ENCODE results near the gene OPA1.
A peak's percentile ranks its signal among the peaks of the same experiment; 100 is the strongest.

The OPA1 gene

DNA sequence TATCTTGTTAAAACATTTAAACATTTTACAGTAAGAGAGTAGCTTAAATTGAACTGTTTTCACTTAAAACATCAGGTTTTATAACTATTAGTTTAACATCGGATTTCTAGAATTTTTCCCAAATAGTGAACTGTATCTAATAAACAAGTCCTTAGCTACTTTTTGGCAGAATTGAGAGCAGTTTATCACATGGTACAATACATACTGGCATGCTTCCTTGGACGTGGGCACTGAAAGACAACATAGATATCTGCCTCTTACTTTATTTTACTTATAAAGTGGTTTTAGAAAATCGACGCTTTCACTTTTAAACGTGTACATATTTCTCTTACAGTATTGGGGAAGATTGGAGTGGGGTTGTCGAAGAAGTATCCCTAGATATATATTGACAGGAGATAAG is 52.8 kb downstream of the OPA1 start:
- no peak for FAIRE-seq
- DNase-seq (ENCODE audit: low spot score) = no peak

DNA sequence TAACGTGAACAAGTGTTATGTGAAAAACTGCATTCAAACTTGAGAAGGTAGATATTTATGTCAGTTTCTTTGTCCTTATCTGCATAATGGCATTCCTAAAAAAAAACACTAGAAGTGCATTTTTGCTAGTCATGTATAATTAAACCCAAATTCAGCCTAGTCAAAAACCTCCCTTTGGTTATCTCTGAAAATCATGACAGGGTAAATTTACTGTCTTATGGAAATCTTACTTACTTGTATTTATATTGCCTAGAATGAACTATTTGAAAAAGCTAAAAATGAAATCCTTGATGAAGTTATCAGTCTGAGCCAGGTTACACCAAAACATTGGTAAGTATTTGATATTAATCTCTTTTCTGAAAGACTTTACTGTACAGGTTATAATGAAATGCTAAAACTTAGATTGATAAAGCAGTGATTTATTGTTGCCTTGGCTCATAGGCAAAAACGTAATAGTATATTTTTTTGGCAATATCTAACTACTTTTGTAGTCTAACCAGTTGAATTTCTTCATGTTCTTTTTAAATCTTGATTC is 55.6 kb downstream of the OPA1 start:
- no peak for DNase-seq (ENCODE audit: low spot score)
- no peak for FAIRE-seq

DNA sequence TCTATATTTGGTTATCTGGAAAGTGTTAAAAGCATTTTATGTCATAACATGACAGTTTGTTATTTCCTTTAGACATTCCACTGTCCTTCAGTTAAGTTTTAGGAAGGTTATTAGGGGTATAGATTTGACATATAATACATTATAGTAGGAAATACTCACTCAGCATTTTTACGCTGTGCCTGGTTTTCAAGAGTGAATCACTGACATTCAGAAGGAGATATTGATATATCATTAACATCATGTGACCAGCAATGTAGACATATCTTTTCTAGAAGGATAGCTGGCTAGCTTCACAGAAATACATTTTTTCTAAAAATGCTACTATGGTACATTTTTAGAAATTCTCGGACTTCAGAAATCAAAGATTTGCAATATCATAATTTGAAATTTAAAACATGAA is 57.6 kb downstream of the OPA1 start:
- FAIRE-seq (no peak), DNase-seq (ENCODE audit: low spot score) (no peak)

DNA sequence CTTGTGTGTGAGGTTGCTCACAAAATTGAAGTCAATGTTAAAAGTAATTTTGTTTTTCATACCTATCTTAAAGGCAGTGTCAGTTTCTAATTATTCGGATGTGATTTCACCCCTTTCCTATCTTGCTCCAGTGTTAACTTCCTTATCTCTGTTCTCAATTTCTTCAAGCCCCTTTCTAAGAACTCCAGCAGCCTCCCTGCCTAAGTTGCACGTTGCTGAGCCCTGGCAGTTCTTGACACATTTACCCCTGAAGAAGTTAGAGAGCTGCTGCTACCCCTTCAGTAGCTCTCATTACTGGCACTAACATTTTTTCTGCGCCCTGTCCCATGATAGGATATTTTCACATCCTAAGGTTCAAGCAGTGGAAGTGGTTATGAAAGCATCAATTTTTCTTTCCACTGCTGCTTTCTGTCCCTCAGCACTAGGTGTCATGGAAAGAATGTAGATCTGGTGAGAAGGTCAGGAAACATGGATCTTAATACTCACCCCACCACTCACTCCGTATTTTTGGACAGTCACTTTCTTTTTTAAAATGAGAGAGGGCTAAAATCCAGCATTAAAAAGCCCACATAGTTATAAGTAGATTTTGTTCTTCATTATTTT is 62.9 kb downstream of the OPA1 start:
- FAIRE-seq (no peak), DNase-seq (ENCODE audit: low spot score) (no peak)

DNA sequence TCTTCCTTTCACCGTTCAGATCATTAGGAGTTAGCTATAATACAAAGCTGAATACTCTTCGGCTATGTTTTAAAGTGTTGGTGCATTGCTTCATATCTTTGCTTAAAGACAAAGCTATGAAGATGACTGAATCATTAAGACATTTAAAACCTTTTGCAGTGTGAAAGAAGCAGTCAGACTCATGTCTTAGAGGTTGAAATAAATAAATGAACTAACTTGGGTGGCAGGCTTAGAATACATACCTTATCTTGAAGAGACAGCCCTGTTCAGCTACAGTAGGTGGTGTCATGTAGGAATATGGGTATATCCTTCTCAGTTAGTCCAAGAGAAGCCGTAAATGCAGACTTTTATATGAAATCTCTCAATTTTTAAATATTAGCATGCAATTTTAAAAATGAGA is 63.4 kb downstream of the OPA1 start:
- no peak for DNase-seq (ENCODE audit: low spot score)
- no peak for FAIRE-seq

DNA sequence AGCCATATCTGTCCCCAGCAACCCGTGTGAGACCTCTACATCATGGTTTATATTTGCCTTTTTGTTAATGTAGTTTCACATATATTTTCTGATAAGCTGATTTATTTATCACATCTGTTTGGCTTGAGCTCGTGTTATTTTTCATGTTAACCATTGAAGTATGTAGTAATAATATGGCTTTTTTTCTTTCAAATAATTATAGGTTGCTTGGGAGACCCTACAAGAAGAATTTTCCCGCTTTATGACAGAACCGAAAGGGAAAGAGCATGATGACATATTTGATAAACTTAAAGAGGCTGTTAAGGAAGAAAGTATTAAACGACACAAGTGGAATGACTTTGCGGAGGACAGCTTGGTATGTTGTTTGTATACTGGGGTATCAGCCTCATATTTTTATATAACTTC is 63.9 kb downstream of the OPA1 start:
- FAIRE-seq = no peak
- DNase-seq (ENCODE audit: low spot score) = no peak

DNA sequence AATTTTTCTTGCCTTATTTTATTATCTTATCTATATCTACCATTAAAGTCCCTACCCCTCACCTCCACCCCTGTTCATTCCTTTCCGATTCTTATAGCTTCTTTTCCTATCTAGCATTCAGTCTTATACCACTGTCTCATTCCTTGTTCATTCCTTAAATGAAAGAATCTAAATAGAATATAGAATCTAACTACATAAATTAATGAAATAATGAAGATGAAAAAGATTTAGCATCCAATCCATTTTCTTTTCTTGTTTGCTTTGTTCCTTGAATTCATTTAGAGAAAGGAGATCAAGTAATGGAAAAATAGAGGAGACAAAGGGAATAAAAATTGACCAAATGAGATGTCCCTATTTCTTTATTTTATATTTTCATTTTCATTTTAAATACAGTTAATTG is 67.2 kb downstream of the OPA1 start:
- FAIRE-seq = no peak
- DNase-seq (ENCODE audit: low spot score) = no peak

DNA sequence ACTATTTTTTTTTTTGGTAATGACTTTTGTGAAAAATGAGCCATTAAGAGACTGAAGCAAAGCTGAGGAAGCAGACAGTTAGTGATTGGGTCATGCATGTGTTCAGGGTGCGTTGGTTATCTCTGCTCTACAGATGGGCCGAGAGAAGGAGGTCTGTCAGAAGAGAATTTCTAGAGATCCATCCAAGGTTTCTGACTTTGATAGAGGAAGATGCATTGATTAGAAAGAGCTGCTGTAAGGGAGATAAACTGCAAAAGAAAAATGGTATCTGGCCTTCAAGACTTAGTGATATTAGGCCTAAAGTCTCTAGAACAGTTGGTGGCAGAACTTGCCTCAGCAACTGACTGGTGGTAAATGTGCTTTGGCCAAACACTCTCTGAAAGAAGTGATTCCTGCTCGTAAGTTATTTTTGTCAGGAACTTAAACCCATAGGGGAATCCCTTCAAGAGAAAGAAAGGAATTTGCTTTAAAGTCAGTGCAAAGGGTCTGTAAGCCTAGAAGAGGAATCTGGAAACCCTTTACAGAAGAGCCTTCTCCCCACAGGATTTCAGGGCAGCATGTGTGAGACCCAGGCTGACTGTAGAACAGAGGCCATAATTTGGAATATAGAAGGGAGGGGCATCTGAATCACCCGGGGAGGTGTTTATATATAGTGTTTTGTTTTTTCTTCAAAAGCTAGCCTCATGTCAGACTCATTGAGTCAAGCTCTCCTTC is 67.8 kb downstream of the OPA1 start:
- no peak for FAIRE-seq

DNA sequence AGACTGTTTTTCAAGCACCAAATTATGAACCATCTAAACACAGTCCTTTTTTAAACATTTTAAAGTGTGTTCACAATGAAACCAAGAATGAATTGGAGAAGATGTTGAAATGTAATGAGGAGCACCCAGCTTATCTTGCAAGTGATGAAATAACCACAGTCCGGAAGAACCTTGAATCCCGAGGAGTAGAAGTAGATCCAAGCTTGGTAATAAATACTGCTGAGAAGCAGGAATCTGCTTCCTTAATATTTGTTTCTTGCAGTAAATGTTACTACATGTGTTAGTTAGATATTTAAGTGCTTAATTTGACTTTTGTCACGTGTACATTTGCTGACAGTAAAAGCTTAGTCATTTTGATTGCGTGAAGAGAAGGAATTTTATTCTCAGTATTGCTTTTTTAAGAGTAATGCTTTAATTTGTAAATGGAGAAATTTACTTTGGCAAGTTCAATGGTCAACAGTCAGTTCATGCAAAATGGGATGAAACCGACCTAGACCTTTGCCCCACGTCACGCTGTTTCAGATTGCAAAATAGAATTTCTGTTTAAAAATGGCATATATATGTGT is 69.8 kb downstream of the OPA1 start:
- DNase-seq (ENCODE audit: low spot score) (no peak), FAIRE-seq (no peak)

More for the DNA sequence above, 67.8 kb downstream of the OPA1 start:
- DNase-seq (ENCODE audit: low spot score) = no peak

DNA sequence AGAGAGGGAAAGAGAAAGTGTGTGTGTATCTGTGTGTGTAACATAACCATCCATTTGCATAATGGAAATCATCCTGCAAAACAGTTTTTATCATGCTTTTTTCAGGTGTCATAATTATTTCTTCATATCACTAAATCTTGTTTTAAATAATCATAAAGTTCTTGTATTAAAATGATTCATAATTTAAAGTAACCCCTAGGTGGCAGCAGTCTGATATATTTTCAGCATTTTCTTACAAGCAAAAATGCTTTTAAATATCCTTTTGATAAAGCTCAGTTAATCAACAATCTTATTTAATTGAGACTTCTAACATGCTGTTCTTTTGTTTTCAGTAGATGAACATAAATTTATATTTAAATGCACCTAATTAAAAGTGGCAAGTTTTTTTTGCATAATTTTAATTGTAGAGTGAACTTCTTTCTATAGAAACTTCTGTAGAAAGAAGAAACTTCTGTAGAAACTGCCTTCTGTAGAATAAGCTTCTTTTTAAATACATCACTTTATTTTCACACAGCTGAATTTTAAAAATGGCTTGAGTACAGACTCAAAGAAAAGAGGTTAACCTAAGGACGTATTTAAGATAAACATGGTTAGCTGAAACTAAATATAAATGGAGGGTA is 72.5 kb downstream of the OPA1 start:
- peak; percentile 33 for DNase-seq (ENCODE audit: low spot score)

DNA sequence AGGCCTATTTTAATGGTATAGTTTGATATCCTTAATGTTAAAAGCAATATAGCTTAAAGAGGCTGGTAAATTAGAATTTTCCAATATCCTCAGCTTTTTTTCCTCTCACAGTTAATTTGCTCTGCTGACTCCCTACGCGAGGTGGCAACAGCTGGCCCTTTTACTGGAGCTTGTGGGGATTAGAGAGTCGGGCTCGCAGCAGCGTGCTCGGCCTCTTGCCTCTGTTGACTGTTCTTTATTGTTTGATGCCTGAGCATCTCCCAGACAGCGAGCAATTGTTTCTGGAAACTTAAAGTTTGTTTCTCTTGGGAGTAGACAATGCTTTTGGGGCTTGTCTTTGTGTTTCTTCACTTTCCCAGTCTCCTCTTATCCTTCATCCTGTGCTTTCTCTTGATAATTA is 80.8 kb downstream of the OPA1 start:
- no peak for FAIRE-seq
- no peak for DNase-seq (ENCODE audit: low spot score)

More for the DNA sequence above, 72.5 kb downstream of the OPA1 start:
- peak; percentile 84 for FAIRE-seq

DNA sequence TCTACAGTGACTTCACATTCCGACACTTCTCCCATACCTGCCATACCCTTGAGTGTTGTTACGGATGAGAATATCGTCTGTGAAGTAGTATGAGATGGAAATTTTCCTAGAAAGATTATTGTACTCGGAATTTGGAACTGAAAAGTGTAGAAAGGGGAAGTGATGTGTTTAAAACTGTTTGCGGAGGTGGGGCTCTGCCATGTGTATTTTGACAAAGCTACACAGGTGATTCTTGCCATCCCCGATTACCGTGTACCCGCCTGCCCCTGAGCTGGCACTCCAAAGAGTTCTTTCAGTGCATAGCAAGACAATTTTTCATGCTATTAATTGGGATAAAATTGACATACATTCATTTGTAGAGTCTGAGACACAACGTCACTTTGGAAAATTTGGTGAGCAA is 81.7 kb downstream of the OPA1 start:
- FAIRE-seq = no peak
- no peak for DNase-seq (ENCODE audit: low spot score)

DNA sequence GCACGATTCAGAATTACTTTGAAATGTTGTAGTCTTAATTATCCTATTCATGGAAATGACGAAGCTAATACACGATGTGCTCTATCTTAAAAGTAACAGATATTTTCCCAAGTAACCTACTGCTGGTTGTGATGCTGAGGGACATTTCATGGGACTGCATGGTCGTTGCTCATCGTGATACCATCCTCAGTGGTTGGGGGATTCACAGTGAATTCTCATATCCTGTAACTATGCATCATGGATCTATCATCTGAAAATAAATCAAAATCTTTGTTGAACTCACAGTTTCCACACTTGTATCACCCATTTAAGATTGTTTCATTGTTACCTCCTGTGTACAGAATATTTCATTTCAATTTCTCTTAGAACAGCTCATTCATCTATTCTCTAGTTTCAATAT is 84.7 kb downstream of the OPA1 start:
- DNase-seq (ENCODE audit: low spot score) (no peak), FAIRE-seq (no peak)

DNA sequence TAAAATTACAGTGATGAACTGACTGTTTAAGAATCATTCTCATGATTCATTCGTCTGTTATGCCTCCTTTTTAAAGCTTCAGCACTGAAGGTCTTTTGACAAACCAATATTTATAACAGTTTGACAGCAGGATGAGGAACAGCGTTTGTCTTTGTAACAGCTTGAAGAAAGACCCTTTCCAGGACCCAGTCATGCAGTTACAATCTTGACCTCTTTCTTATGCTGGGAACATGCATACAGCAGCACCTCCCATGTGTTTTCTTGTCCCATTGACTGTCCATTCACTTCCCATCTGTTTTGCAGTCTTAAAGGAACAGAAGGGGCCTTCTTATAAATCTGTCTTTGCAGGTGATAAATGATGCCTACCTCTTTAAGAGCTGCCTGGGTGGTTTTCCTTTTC is 87.2 kb downstream of the OPA1 start:
- DNase-seq (ENCODE audit: low spot score) (no peak), FAIRE-seq (no peak)

DNA sequence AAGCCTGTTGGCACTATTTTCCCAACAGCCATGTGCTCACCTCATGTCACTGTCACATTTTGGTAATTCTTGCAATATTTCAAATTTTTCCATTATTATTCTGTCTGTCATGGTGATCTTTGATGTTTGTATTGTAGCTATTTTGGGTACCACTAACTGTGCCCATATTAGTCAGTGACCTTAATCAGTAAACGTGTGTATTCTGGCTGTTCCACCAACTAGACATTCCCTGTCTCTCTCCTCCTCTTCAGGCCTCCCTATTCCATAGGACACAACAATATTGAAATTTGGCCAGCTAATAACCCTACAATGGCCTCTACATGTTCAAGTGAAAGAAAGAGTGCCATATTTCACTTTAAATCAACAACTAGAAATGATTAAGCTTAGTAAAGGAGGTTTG is 88.6 kb downstream of the OPA1 start:
- DNase-seq (ENCODE audit: low spot score) = no peak

DNA sequence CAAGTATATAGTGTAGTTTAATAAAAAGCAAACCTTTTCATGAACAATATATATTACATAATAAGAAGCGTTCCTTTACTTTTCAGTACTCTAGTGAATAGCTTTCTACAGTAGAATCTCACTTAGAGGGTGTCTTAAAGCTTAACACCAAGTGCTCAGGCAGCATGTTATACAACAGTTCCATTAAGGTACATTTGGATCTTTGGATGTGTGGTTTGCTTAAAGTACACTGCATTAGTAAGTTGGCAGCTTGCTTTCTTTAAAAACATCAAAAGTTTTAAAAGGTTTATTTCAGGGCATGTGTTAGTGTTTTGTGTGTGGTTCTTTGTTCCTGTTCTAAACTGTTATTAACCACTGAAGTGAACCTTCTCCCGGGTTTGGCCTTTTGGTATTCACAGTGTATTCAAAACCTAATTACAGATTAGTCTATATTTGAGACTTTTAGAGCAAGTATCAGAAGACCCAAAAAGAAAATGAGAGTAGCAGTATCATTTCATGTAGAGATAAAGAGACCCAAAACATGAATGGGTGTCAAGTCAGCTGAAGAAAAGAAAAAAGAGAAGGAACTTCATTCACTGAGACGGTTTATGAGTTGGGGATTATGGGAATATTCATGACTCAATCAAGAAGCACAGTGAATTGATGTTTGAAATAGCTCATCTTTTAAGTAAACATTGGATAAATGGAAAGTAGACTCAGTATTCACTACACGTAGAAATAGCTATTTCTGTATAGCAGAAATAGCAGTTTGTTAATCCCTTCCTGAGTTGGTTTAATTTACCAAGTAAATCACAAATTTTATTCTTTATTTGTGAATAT is 93.9 kb downstream of the OPA1 start:
- no peak for FAIRE-seq
- no peak for DNase-seq (ENCODE audit: low spot score)

More for the DNA sequence above, 88.6 kb downstream of the OPA1 start:
- FAIRE-seq = no peak

DNA sequence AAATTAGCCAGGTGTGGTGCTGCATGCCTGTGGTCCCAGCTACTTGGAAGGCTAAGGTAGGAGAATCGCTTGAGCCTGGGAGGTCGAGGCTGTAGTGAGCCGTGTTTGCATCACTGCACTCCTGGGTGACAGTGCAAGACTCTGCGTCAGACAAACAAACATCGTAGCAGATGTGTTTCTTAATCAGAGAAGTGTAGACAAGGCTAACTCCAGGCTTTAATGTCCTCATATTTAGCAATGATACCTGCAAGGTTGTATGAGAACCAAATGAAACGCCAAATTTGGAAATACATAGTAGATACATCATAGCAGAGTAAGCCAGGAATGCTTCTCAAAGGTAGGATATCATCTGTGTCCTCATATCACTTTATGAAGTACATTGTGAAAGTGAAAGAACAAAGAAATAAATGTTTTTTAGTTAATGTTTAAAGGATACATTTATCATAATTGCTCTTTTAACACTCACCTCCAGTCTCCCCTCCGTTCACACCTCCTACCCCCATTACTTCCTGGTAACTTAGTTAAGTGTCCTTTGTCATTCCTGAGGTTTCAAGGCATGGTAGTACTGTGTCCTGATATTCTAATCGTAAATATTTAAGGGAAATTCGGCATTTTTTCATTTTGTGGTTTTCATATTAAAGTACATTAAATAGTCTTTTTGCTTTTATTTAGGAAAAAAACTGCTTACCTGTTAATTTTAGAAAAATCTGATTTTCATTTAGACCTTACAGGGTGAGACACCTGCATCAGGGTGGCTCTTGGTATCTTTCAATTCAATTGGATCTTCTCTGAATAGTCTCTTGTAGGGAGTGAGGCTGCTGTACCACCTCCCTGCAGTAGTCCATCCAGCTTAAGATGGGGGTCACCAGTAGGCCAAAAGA is 96.1 kb downstream of the OPA1 start:
- DNase-seq (ENCODE audit: low spot score) (no peak), FAIRE-seq (no peak)

DNA sequence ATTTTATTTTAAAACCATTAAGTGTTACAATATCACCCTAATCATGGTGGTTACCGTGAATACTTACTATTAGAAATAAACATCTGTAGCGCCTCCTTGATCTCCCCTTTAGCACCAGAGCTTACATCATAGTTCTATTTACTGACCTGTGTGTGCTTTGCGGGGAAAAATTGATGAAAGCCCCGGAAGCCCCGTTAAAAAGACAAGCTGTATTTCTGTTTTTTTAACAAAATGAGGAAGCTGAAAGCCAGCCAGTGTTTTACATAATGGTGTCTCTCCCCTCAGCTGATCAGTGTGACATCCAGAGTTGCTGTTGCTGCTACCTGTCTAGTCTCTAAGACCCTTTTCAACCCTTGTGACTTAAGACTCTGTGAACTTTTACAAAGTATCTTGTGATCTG is 100.8 kb downstream of the OPA1 start:
- FAIRE-seq (no peak), DNase-seq (ENCODE audit: low spot score) (no peak)

DNA sequence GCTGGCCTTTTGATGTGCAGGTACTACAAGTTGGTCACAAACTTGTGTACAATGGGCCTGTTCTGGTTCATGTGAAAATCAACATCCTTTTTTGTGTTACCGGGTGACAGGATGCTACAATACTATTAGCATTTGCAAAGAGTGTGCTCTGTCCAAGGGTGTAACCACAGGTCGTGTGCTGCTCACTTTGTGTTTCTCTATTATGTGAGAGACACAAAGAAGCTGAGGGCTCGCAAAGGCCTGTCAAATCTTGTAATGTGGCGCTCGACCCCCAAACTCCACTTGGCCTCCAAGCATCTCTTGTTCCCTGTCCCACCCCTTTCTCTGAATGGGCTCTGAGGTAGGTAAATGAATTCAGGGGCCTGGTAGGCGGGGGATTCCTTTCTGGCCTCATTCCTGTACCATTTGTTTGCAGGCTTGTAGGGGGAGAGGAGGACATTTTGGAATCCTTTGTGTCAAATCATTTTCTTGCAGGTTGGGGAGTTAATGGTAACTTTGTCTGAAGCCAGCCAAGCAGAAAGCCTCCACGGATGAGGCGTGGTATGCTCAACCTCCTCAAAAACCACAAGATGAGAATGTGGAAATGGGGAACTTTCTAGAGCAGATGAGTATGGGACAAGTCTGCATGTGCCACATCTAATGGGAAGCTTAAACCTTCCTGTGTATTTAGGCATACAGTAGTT is 109.1 kb downstream of the OPA1 start:
- DNase-seq (ENCODE audit: low spot score) = peak; percentile 76
- FAIRE-seq = peak; percentile 88

DNA sequence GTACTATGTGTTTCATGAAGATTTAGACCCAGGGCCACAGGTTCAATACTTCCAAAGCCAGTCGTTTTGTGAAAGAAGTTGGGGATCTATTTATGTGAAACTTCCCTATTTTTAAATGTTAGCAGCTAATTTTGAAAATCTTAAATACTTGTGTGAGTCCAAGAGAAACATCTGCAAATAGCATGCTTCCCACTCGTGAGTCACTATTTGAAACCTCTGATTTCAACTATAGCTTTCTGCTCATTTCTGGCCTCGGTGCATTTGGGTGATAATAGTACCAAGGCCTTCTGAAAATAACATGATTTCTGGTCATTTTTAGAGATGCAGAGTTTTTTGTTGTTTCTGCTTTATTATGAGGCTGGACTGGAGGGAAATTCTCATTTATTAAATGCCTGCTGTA is 110.0 kb downstream of the OPA1 start:
- DNase-seq (ENCODE audit: low spot score) (no peak), FAIRE-seq (no peak)
